Body of pancreas (tissue), 4 donors: ENCODE measurements around the gene TRAPPC2L. TPM values are rescaled to one million over a fixed set of nuclear protein-coding genes. Genes with fewer than 3 reads are reported as not detected.
A peak's percentile ranks its signal among the peaks of the same experiment; 100 is the strongest.

Source experiments
- ATAC-seq: fragments of 150-250 bp; one replicate; pipeline ENCODE4 v1.9.1; 2016
- DNase-seq, 4 donors: peaks; one replicate each; pipeline ENCODE4 v3.0.0-alpha.2; 2019
- H3K27ac ChIP-seq, 4 donors: fragments of 200-600 bp; sonication (generic); 1 replicate in 3 of 4; 2 replicates in 1 of 4; pipeline versions ENCODE4 v1.5.1 to v1.6.1; 2016 to 2019; ENCODE audit warnings: mild to moderate bottlenecking in 1 of 4, mixed read lengths in 1 of 4, moderate library complexity in 1 of 4
- H3K27me3 ChIP-seq, 2 donors: fragments of 200-600 bp; sonication (generic); one replicate each; pipeline ENCODE4 v1.6.0; 2016; ENCODE audit warnings: mild to moderate bottlenecking in 1 of 2
- H3K36me3 ChIP-seq, 2 donors: fragments of 200-600 bp; sonication (generic); replicated peaks in 1 of 2; 2 replicates each; pipeline ENCODE4 v1.5.1; 2016; ENCODE audit warnings: low read depth in 2 of 2; ENCODE audit not compliant: insufficient read depth in 1 of 2
- H3K4me1 ChIP-seq: fragments of 200-600 bp; sonication (generic); one replicate; pipeline ENCODE4 v1.6.0; 2016
- H3K4me3 ChIP-seq, 2 donors: fragments of 200-600 bp; sonication (generic); 1 replicate in 1 of 2; 2 replicates in 1 of 2; pipeline ENCODE4 v1.5.1; 2016 to 2019
- H3K9me3 ChIP-seq, 3 donors: fragments of 200-600 bp; sonication (generic); 1 replicate in 2 of 3; 2 replicates in 1 of 3; pipeline ENCODE4 v1.5.1; 2016
- POLR2A ChIP-seq, 3 donors: fragments of 450-650 bp; IDR thresholded peaks; one replicate each; pipeline ENCODE4 v1.6.1; 2016; ENCODE audit warnings: antibody characterized with exemption in 3 of 3, mild to moderate bottlenecking in 2 of 3
- WGBS, 2 donors: methylation state at CpG; one replicate each; pipeline ENCODE4 v1.1.5; 2017; 5-methylcytosine and 5-hydroxymethylcytosine counted together
- intact Hi-C: fragments of 100-400 bp; cut with DNase I; formaldehyde crosslinking; loops from one replicate; pipeline ENCODE4 v1.15.1; 2023
- total RNA-seq, 2 donors: library from RNA; depleted of rRNA; stranded (reverse); fragments of >200 nt; gene quantifications; one replicate each; pipeline ENCODE4 v1.1.0, GENCODE V29; 2016
- TF ChIP-seq, protein P1 (sequence below), 7 experiments: fragments of 450-650 bp in 4 of 7; fragments of 200-600 bp in 3 of 7; sonication (generic) in 3 of 7; IDR thresholded peaks; one replicate each; pipeline ENCODE4 v1.5.1; 2016 to 2019; ENCODE audit warnings: antibody characterized with exemption in 7 of 7

The TRAPPC2L gene
- total RNA-seq, 2 donors from 2014 or later = 7.6 to 35.5 TPM

DNA sequence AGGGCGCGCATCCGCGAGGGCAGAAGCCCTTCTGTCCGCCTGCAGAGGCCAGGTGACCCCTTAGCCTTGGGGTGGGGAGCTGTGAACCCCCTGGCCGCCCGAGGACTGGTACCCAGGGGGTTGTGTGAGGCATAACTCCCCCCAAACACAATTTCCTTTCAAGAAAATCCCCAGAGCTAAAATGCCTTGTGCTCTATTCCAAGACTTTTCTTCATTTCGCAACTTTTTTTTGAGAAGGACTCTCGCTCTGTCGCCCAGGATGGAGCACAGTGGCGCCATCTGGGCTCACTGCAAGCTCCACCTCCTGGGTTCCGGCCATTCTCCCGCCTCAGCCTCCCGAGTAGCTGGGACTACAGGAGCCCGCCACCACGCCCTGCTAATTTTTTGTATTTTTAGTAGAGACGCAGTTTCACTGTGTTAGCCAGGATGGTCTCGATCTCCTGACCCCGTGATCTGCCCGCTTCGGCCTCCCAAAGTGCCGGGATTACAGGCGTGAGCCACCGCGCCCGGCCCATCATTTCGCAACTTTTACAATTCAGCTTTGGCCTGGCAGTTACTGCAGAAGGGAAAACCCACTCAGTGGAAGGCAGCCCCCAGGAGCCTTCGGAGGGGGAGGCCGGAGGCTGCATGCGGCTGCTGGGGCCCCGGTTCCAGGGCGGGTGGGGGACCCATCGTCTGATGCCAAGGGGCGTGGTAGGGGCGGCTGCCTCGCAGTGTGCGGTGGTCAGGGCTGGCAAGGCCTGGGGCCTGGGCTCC is 44.2 kb upstream of the TRAPPC2L start:
- TF ChIP-seq, protein P1, sequence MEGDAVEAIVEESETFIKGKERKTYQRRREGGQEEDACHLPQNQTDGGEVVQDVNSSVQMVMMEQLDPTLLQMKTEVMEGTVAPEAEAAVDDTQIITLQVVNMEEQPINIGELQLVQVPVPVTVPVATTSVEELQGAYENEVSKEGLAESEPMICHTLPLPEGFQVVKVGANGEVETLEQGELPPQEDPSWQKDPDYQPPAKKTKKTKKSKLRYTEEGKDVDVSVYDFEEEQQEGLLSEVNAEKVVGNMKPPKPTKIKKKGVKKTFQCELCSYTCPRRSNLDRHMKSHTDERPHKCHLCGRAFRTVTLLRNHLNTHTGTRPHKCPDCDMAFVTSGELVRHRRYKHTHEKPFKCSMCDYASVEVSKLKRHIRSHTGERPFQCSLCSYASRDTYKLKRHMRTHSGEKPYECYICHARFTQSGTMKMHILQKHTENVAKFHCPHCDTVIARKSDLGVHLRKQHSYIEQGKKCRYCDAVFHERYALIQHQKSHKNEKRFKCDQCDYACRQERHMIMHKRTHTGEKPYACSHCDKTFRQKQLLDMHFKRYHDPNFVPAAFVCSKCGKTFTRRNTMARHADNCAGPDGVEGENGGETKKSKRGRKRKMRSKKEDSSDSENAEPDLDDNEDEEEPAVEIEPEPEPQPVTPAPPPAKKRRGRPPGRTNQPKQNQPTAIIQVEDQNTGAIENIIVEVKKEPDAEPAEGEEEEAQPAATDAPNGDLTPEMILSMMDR (IDR thresholded peaks at IDR 0.05) = no peak
- TF ChIP-seq POLR2A (IDR thresholded peaks at IDR 0.05) = no peak
- no peaks in the 10 kb centered on the region for H3K36me3 ChIP-seq
- peak in 2 of 4 donors; percentile 48 to 51 for DNase-seq
- peaks cover 42% of the 10 kb centered on the region for H3K4me1 ChIP-seq
- intact Hi-C loops = loop anchor here (10.0 kb wide), 1 partner anchor 402 kb away; the partner anchor contains the start of gene ZNF778
- no peaks in the 10 kb centered on the region for H3K27me3 ChIP-seq
- ATAC-seq = no peak
- peak overlapping the region in 1 of 2 donors; percentile 53 for H3K4me3 ChIP-seq
- no peaks in the 10 kb centered on the region for H3K9me3 ChIP-seq
- 36 to 56% methylated on average over 20 to 31 of the region's 37 CpGs for WGBS, 2 donors
- H3K27ac ChIP-seq = peak overlapping the region; percentile 56 to 97 (median 86)

DNA sequence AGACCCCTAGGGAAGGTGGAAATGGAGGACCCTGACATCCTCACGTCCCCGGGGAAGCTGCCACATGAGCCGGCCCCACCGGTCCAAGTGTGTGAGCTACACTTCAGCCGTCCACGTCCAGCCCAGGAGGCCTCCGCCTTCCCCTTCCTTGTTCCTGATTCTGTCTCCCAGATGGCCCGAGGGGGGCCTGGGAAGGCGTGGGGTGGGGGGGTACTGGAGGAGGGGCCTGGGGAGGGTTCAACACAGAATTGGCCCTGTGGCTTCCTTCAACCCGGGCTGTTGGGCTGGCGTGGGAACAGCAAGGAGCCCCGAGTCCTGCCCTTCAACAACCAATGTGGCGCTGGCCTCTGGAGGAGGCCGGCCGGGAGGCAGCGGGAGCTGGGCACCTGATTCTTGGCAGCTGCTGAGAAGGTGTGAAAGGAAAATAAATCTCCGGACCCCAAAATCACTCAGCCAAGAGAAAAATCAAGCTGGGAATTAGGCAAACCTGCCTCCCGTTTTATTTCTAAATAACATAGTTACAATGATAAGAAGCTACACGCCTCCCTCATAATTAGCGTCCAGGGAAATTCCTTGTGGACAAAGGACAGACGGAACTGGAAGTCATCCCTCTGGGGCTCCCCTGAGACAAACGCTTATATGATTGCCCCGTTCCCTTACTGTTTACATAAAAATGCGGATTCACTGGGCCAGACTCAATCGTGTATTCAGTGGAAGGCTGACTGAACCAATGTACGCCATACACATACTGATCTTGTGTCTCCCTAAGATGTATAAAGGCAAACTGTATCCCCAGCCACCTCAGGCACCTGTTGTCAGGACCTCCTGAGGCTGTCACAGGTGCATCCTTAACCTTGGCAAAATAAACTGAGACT is 43.4 kb upstream of the TRAPPC2L start:
- Histone ChIP-seq H3K4me1 (peaks cover 42% of the 10 kb centered on the region), H3K9me3 (no peaks in the 10 kb centered on the region), H3K27ac (no peak overlapping the region), H3K27me3 (no peaks in the 10 kb centered on the region), H3K36me3 (no peaks in the 10 kb centered on the region), H3K4me3 (no peak overlapping the region)
- WGBS, 2 donors = 31 to 41% methylated on average over 16 to 19 of the region's 26 CpGs
- intact Hi-C loops = loop anchor here (10.0 kb wide), 1 partner anchor 401 kb away; the partner anchor contains the start of gene ZNF778
- ATAC-seq (no peak), DNase-seq (no peak)
- TF ChIP-seq, protein P1 (IDR thresholded peaks at IDR 0.05) = no peak
- no peak for TF ChIP-seq POLR2A (IDR thresholded peaks at IDR 0.05)

DNA sequence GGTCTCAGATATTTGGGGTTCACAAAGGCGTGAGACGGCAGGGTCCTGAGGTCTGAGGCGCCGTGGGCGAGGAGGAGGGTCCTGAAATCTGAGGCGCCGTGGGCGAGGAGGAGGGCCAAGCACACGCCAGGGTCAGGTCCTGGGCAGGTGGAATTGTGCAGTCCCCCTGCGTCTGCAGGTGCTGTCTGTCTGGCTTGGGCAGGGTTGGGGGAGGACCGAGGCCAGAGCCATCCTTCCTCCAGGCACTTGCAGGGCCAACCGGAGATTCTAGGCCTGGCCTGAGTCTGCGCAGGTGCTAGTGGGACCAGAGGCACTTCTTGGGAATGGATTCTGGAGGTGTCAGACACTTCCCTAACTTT is 42.8 kb upstream of the TRAPPC2L start:
- 62 to 70% methylated on average over 9 to 13 of the region's 13 CpGs for WGBS, 2 donors
- H3K4me3 ChIP-seq = no peak overlapping the region
- intact Hi-C loops = loop anchor here (10.0 kb wide), 1 partner anchor 401 kb away; the partner anchor contains the start of gene ZNF778
- peaks cover 39% of the 10 kb centered on the region for H3K4me1 ChIP-seq
- ATAC-seq (no peak), DNase-seq (no peak)
- H3K9me3 ChIP-seq = no peaks in the 10 kb centered on the region
- TF ChIP-seq POLR2A (IDR thresholded peaks at IDR 0.05) = no peak
- TF ChIP-seq, protein P1 (IDR thresholded peaks at IDR 0.05) = no peak
- no peaks in the 10 kb centered on the region for H3K36me3 ChIP-seq
- no peaks in the 10 kb centered on the region for H3K27me3 ChIP-seq
- H3K27ac ChIP-seq = no peak overlapping the region

DNA sequence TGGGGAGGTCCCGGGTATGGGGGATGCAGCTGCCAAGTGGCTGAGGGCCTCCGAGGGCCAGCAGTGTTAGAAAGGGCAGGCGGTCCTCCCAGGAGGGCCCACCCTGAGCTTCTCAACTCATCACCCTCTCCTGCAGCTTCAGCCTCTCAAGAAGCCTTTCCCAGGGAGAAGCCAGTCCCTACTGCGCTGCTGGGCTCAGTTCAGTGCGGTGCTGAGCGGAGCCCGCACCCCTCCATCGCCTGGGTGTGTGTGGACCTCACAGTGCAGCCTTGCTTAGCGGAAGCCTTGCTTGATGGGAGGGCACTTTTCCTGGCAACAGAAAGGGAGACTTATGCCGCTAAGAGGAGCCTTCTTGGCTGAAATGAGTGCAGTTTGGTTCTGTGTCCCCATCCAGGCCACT is 41.7 kb upstream of the TRAPPC2L start:
- DNase-seq (no peak), ATAC-seq (no peak)
- TF ChIP-seq, protein P1 (IDR thresholded peaks at IDR 0.05) = no peak
- no peak for TF ChIP-seq POLR2A (IDR thresholded peaks at IDR 0.05)
- intact Hi-C loops = loop anchor here (10.0 kb wide), 1 partner anchor 400 kb away; the partner anchor contains the start of gene ZNF778
- H3K36me3 ChIP-seq = no peaks in the 10 kb centered on the region
- peaks cover 28% of the 10 kb centered on the region for H3K4me1 ChIP-seq
- 74 to 83% methylated on average over 6 to 10 of the region's 10 CpGs for WGBS, 2 donors
- no peak overlapping the region for H3K27ac ChIP-seq
- no peaks in the 10 kb centered on the region for H3K27me3 ChIP-seq
- no peaks in the 10 kb centered on the region for H3K9me3 ChIP-seq
- no peak overlapping the region for H3K4me3 ChIP-seq
